COLO668 (cell line): ENCODE data around the gene TANGO2.

Source experiments
- DNase-seq: peaks from one replicate; lab custom pipeline; 2025; ENCODE audit not compliant: unreplicated experiment; lab: John Stamatoyannopoulos, UW

The TANGO2 gene

DNA sequence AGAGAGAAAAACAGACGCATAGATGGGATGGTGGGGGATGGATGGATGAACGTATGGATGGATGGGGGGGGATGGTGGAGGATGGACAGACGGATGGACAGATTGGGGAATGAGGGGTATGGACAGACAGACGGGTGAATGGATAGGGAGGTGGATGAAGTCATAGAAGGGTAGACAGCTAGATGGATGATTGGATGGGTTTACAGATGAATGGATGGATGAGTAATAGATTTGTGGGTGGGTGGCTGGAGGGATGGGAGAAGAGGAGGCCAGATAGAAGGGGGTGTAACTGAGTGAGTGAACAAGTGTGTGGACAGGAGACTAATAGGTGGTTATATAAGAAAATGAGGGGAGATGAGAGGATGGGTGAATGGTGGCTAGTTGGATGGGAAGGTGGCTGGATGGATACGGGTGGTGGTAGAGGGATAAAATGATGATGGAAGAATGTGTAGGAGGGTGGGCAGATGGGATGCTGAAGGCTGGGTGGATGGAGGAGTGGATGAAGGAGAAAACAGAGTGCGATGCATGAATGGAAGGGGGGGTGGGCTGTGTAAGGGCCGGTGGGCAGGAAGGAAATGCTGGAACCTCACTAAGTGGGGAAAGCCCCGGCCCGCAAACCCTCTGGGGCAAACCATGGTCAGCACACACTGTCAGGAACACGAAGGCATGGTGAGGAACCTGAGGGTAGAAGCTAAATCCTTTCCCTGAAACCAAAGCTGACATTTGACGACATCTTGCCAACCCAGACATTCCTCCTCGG, 25.9 kb upstream of the TANGO2 start:
- no peak for DNase-seq

DNA sequence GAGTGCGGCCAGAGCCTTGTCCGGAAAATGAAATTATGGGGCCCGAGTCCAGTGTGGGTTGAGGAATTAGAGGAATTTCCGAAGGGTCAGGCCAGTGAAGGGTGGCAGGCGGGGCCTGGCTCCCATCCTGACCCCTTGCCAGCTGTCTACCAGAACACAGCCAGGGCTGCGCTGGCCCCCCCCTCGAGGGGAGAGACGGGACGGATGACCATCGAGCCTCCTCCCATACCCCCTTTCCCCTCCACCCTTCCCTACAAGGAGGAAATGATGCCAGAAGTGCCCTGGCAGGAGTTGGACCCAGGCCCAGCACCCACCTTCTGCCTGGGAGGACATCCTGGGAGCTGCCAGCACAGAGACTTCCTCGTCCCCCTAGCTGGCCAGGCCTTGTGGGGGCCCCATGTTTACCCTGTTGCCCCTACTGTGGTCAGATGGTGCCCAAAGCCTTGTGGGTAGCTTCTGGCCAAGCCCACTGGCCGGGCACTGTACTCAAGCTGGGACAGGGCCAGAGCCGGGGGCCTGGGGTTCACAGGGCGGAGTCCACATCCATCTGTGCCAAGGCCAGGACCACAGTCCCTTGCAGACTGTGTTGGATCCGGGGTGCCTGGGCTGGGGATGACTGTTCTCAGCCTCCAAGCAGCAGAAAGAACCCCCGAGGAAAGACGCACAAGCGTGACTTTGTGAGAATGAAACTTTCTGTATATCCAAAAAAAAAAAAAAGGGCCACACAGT, 25.1 kb upstream of the TANGO2 start:
- DNase-seq = no peak

DNA sequence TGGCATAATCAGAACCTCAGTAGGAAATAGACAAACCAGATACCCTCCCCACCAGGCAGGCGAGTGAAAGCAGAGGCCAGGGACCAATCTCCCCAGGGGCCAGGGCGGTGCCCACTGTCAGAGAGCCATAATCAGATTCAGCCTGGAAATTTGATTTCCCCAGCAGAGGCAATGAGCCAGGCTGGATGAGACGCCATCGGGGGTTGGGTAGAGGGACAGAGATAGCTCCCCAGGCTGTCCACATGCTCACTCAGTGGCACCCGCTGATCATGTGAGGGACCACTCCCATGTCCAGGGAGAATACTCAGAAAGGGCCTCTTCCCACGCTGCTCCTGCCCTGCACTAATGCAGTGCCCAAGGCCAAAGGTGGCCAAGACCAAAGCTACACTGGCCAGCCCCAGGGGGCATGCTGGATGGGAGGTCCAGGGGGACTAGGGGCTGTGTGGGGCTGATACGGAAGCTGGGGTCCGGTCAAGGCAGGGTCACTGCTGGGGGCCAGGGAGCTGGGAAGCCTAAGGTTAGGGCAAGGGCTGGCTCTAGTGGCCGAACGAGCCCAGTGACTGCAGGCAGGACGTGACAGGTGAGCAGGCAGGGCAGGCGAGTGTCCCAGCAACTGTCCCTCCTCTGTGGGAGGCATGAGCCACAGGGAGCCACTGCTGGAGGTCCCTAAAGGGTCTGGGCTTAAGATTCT, 24.1 kb upstream of the TANGO2 start:
- DNase-seq = no peak

DNA sequence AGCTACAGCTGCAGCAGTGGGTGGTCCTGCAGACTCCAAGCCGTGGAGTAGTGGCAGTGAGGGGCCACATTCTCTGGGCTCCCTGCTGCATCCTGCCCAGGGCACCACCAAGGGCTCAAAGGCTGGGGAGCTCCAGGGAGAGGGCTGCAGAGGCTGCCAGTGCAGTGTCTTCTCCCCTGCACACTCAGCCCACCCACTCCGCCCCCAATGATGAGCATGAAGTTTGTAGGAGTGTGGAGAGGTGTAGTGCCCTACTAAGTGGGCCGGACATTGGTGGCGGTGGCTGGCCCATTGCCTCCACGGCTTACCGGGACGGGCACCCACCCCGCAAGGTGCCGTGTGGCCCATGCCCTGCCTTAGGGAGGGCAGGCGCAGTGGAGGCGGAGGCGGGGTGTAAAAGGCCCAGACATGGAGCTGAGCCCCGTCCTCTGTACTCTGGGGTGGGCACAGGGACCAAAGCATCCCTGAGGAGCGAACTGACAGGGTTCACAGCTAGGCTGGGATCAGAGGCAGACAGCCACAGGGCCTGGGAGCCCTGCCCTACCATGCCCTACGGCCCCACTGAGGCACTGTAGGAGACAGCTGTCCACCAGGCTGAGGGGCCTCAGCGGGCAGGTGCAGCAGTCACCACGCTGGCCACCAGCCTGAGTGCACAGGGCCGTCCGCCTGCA, 23.2 kb upstream of the TANGO2 start:
- no peak for DNase-seq

DNA sequence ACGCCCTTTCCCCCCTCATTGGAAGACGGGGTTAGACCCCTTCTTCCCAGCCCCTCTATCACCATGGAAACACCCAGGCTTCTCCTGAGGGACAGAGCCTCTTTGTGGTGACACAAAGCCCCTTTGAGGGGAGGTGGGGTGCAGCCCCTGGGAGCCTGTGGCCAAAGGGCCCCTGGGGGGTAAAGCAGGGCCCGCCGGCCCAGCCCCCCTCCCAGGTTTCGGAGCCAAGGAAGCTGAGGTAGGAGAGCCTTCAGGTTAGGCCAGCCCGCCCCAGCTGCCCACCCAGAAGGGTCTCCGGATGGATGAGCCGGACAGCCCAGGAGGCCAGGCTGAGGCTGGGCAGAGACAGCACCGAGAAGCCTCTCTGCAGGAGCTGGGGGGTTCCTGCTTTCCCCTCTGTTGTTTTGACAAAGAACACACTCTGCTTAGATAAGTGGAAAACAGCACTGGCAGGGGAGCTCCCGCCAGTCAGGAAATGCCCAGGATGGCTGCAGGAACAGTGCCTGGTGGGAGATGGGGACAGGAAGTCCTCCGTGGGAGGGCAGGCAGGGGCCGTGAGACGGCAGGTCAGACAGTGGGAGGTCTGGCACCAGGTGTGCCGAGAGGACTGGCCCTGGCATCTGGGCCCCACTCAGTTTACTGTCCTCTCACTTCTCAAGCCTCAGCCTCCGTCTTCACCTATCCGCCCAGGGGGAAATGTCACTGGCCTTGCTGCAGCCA, 22.5 kb upstream of the TANGO2 start:
- DNase-seq = no peak

DNA sequence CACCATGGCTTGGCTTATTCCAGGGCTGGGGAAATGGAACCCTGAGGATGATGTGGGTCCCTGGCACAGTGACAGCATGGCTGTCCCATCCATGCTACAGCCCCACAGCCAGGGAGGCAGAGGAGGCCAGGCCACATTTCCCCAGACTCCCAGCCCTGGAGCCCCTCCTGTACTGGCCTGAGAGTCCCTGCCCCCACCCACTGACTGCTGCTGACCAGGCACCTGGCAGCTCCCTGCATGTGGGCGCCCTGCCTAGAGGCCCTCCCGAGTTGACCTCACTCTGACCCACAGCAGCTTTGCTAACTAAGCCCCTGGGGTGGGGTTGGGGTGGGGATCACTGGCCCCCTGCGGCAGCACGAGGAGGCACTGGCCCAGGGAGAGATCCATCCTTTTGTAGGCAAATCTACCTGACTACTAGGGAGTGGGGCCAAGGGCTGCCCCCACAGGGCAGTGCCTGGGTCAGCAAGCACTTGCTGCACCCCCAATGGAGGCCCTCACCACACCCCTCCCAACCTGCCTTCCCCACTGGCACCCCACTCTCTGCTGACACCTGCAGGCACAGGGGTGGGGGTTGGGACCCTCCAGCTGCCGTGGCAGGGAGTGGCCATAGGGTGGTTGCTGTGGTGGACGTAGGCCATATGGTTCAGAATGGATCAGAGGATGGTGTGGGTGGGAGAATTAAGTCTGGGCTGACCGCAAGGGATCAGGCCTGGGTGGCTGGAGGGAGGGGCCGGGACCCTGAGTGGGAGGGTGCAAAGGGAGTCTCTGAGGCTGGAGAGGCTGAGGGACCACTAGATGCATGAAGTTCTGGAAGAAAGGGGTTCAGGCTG, 21.7 kb upstream of the TANGO2 start:
- DNase-seq = no peak

DNA sequence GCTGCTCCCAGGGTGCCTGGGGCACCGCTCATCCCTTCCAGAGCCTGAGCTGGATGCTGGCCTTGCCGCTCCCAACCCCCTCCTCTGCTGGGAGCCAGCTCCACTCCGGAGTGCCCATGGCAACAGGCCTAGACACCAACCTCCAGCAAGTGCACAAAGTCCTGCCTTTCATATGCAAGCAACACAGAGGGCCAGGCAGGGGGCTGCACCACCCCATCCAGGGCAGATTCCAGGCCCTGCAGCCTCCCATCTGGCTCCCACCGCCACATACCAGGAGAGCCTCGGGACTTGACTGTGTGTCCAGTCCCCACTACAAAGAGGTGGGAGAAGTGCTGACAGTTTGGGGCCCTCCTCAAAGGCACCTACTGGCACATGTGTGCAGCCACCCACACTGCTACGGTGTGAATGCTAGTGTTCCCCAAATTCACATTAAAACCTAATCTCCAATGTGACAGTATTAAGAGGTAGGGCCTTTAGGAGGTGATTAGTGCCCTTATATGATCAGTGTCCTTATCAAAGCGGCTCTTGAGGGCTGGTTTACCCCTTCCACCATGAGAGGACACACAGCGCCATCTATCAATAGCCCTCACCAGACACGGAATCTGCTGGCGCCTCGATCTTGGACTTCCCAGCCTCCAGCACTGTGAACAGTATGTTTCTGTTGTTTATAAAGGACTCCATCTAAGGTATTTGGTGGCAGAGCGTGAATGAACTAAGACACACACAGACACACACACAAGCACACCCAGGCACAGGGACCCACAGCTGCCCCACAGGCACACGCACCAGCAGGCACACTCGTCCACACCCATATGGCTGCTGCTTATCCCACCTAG, 20.4 kb upstream of the TANGO2 start:
- no peak for DNase-seq

DNA sequence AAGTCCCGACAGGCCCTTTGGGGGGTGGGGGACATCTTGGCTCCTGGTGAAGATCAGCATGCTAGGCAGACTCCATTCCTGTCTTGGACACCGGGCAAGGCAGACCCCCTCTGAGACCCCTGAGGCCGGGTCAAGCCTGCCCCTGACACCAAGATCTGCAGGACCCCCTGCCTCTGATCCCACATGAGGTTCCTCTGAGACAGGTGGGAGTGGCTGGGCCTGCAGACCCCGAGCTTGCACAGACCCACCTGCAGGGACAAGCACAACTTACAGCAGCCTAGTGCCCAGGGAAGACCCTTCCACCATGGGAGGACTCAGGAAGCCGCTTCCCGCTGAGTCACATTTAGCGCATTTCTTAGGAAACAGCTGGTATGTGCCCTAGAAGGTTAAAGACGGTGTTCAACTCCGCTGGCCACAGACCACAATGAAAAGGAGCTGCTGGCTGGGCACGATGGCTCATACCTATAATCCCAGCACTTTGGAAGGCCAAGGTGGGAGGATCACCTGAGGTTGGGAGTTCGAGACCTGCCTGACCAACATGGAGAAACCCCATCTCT, 19.8 kb upstream of the TANGO2 start:
- DNase-seq = no peak

DNA sequence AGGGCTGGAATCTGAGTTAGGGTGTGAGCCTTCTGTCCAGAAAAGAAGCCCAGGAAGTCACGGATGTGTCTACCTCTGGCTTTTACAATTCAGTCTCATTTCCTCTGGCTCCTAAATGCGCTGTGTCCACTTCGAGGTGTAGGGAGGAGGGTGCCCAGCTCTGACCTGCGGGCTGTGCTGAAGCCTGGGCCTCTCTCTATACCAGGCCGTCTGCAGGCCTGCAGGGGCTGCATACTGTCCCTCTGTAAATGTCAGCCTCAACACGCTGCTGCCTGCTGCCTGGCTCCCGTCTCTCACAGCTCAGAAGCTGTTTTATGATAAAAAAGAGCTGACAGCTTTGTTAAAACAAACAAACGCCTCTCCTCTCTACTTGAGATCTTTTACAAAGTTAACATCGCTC, 18.8 kb upstream of the TANGO2 start:
- DNase-seq = no peak

DNA sequence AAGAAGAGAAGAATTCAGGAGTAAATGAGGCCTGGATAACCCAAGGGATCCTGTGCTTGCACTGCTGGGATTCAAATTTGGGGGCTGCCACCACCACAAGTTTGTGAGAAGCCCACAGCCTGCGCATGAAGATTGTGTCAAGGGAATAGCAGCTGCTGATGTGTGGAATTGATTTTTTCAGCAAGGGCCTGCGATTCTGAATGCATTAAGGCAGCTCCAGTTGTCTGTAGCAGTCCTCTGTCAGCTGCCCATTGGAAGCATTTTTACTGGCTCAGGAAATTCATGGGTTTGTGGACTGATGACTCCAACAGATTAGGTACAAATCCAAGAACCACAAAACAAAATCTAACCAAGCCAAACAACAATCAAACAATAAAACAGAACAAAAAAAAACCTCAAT, 18.3 kb upstream of the TANGO2 start:
- DNase-seq = no peak

DNA sequence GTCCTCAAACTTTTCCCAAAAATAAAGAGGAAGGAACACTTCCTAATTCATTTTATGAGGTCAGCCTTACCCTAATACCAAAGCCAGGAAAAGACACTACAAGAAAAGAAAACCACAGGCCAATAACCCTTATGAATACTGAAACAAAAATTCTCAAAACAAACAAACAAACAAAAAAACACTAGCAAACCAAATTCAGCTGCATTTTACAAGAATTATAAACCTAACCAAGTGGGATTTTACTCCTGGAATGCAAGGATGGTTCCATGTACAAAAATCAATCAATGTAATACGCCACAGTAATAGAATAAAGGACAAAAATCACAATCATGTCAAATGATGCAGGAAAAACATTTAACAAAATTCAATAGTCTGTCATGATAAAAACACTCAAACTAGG, 17.6 kb upstream of the TANGO2 start:
- no peak for DNase-seq

DNA sequence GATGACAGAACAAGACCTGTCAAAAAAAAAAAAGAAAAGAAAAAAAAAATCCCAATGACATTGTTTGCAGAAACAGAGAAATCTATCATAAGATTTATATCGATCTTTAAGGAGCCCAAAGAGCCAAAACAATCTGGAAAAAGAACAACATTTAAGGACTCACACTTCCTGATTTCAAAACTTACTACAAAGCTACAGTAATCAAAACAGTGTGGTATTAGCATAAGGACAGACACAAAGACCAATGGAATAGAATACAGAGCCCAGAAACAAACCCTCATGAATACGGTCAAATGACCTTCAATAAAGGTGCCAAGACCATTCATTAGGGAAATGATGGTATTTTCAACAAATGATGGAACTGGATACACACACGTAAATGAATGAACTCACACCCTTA, 16.4 kb upstream of the TANGO2 start:
- DNase-seq = no peak

DNA sequence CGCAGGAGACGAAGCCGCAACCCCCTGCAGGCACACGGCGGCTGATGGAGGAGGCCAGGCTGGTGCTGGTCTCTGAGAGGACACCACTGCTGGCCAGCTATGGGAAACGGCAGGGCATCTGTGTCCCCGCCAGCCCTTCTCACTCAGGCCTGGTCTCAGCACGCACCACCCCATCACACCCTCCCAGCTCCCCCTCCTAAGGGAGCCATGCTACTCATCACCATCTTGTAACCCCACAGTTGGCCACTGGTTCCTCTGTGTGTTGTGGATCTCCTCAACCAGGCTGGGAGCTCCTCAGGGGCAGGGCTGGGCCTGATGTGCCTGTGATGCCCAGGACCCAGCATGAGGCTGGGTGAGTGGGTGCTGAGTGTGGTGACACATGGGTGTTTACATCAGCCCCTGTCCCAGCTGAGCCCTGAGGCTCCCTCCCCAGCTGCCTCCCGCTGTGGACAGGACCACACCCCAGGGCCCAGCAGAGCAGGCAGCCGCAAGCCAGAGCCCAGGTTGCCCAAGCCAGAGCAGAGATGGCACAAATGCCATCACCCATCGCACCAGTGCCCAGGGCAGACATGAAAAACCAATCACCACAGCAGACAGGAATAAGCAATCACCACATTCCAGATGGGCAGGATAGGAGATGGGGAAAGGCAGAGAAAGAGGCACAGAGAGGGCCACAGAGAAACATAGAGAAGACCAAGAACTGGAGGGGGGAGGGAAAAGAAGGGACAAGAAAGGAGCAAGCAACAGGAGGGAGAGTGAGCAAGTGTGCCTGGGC, 12.5 kb upstream of the TANGO2 start:
- DNase-seq = peak; percentile 8

DNA sequence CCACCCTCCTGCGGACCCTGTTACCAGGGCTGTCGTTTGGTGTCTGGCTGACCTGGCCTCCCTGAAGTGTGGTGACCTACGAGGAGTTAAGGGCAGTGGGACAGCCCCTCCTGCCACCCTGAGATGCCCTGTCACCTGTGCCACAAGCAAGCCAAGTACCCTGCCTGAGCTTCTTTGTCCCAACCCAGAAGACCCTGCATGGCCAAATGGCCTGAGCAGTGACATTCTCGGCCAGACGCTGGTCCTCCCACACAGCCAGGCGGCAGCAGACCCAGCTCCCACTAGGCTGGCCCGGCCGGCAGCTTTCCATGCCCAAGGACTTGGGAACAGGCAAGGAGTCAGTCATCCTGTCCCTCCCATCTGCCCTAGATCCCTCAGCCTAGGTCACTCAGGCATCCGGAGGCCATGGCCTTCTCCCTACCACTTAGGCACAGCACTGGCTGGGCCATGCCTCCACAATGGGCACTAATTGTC, 11.9 kb upstream of the TANGO2 start:
- no peak for DNase-seq

DNA sequence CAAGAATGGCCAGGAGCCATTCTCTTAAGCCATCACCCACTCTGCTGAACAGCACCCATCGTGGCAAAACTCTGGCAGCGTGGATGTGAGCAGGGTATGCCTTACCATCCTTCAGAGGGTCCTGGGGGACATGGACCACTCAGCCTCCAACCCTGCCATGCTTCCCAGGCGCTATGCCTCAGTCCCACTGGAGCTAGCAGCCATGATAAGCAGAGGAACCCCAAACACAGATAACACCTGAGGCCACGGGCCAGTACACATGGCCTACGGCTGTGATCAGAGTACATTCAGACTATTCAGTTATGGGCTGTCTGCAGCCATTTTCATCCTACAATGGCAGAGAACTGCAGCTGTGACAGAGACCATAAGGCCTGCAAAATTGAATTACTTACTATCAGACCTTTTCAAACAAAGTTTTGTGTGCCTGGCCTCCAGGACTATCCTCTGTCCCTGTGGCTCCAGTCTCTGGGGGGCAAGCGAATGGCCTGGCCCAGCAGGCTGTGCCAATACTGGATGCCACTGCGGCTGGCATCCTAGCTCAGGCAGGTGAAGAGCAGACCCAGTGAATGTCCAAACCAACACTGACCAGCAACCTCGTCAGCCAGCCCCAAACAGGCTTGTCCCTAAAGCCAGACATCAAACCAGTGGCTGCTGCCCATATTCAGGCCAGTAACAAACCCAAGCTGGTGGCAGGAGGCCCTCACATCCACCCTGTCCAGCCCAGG, 11.2 kb upstream of the TANGO2 start:
- no peak for DNase-seq

DNA sequence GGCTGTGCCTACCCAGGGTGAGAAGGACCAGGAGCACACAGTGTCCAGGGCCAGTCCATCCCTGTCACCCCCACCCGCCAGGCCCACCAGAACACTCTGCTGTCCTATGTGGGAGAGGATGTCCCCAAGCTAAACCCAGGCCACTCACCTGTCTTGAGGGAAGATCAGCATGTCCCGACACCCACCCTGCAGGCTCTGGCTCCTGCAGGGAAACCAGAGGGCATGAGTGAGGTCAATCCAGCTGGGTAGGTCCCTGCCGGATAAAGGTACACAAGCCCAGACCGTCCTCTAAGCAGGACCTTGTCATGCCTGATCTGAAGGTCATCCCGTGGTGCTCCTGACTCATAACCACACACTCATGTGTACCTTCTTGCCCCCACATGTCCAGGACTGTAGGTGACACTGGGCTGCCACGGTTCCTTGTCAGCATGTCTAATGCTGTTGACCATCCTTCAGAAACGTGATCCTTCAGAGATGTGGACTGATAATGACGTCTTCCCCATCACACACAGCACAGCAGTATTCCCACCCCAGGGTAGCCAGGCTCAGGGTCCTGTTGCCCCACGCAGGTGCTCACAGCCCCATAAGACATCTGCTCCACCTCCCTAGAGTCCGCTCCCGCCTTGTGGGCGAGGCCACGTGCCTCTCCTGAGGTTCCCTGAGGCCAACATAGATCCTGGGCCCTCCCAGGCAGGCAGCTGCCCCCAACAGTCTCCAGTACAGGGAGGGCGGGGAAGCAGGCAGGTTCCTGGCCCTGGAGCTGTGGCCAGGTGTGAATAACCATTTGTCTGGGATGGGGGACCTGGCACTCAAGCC, 10.4 kb upstream of the TANGO2 start:
- DNase-seq = no peak
